NCI-H1694 (cell line): Measurements from ENCODE around the gene ZFP57.
"Not testable (repeated sequence)": the region's sequence is repeated elsewhere in the genome, so short reads cannot be mapped to it uniquely, and the experiment has no call there.

Experiments used
- DNase-seq: peaks from one replicate; lab custom pipeline; 2025; lab: John Stamatoyannopoulos, UW

Gene ZFP57

DNA sequence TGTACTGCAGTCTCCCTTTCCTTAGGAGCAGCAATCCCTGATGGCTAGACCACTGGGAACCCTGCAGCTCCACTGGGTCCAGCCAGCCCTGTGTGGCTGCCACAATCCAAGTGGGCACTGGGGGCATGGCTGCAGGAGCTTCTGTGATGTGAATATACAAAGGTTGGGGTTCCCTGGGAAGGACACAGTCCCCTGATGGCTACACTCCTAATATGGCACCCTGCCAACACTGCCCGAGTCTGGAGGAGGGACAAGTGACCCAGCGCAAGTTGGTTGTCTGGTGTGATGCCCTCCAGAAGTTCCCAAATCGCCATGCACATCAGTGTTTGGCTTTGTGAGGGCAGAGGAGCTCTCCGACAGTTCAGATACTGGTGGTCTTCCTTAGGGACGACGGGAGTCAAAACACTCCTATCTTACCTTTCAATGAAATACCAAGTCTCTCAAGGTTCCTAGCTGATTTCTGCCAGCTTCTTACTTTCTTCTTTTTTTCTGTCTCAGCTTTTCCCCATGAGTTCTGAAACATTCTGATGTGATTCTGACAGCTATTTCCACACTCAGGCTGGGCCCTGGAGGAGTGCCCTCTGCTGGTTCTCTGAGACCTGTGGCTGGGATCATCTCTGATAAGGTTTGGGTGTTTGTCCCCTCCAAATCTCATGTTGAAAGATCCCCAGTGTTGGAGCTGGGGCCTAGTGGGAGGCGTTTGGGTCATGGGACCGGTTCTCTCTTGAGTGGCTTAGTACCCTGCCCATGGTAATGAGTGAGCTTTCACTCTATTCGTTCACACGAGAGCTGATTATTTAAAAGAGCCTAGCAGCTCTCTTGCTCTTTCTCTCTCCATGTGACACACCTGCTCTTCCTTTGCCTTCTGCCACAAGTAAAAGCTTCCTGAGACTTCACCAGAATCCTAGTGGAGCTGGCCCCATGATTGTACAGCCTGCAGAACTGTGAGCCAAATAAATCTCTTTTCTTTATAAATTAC, 15.5 kb upstream of the ZFP57 start:
- no peak for DNase-seq

DNA sequence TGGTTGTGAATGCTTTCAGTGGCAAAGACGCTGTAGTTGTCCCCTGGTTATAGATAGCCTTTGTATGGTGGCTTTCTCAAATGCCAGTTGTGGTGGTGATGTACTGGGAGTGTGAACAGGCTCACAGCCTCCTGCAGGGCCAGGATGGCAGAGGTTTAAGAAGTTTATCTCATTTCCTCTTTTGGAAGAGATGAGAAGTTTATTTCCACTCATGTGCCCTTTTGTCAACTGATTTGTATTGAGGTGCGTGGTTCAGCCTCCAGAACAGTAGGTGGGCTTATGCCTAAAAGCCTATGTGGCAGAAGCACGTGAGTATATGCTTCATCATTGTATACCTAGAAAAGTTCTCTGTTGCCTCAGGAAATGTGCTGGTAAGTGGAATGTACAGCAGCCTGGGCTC, 13.7 kb upstream of the ZFP57 start:
- DNase-seq = no peak

DNA sequence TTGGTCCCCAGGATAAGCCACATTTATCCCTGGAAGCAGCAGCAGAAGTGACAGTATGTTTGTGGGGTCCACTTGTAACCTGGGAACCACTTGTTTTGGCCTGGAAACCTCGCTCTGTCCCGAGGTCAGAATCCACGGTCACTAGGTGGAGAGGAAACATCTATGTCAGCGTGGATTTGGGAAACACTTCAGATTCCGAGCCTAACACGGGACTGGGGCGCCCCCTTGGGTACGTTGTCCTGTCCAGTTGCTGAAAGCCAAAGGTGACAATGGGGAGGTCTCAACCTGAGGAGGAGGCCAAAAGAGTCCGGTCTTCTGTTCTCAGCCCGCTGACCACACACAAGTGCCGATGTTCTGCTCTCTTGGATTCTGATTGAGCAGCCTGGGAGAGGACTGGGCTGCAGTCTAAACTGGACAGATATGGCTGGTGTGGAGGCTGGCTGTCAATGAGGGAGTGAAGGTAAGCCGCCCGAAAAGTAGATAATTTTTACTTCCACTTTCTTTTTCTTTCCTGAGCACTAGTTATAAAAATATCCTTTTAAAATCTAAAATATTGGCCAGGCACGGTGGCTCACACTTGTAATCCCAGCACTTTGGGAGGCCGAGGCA, 4.9 kb upstream of the ZFP57 start:
- no peak for DNase-seq

DNA sequence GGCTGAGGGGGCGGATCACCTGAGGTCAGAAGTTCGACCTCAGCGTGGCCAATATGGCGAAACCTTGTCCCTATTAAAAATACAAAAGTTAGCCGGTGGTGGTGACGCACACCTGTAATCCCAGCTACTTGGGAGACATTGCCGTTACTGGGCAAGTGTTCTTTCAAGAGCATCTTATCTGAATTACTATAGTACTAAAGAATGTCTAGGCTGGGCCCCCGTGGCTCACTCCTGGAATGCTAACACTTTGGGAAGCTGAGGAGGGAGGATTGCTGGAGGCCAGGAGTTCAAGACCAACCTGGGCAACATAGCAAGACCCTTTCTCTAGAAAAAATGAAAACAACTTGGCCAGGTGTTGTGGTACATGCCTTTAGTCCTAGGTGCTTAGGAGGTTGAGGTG, 859 bp upstream of the ZFP57 start:
- DNase-seq = no peak

DNA sequence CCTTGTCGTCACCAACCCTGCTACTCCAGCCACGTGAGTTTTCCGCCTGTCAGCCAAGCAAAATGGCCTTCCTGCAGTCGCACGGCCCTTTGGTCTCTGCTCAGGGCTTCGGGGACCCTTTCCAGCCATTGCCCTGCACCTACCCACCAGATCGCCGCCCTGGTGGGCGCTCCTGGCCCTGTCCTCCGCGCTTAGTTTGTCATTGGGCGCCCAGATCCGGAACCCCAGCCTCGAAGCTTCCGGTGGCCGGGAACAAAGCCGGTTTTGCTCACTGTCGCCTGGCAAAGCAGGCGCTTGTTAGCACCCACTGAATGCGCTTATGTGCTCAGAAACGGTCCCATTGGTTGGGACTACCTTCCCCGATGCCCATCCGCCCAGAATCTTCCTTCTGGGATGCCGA, 536 bp downstream of the ZFP57 start:
- DNase-seq = no peak

DNA sequence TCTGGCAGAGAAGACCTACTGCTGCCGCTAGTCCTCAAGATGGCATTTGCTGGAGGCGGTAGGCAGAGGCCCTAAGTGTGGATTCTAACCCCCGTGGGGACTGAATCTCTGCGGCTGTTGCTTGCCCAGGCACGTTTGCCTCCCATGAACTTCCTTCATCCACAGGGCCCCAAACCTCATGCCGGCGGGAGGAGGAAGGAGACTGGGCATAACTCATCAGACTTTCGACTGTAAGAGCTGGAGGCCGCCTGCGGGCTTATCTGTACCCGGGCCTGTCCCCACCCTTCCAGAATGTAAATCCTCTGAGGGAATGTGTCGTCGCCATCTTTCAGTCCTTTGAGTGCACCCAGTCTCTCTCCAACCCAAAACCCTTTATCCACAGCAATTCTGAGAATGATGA, 990 bp downstream of the ZFP57 start:
- no peak for DNase-seq

DNA sequence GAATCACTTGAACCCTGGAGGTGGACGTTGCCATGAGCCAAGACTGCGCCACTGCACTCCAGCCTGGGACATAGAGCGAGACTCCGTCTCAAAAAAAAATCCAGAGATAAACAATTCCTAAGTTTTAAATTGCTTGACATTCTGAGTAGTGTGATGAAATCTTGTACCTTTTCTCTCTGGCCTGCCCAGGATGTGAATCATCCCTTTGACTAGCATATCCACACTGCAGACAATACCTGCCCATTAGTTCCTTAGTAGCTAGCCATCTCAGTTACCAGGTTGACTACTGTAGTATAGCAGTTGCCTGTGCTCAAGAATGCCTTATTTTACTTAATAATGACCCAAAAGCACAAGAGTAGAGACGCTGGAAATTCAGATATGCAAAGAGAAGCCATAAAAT, 2.8 kb downstream of the ZFP57 start:
- DNase-seq = no peak

DNA sequence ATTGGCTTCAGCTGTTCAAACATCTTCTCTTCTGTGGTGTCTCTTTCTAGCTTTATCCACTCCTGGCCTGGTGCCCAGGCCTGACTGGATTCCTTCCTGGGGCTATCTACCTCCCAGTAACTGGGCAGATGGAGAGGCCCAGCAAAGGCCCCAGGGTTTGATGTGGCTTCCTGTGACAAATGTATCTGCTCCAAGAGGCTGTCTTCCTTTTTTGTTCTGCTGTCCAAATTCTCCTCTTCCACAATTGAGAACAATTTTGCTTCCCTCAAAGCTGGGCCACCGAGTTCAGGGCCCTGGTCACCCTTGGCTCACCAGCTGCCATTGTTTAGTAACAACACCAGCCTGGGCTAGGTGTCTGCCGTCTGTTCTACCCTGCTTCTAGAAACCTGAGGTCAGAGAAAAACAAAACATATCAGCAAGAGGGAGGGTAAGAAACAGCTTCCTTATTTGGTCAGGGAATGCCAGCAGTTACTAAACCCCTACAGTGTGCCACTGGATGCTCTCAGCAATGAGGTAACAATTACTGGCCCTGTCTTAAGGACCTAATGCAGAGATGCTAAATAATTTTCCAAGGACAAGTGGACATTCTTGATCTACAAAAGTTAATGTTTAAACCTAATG, 3.9 kb downstream of the ZFP57 start:
- no peak for DNase-seq

DNA sequence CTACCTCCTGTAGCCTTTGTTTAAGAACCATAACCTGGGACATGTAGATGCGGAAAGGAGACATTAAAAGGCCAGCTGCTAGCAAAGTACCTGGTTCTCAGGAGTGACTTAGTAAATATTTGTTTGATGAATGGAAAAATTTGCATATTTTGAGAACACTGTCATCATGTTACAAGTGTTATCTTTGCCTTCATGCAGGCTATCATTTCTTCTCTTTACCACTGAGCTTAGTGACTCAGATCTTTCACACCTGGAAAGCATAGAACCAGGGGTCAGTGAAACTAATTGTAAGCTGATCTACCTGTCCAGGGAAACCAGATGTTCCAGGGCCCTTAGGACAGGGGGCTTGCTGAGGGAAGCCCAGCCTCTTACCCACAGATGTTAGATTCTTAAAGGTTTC, 5.4 kb downstream of the ZFP57 start:
- DNase-seq = no peak

DNA sequence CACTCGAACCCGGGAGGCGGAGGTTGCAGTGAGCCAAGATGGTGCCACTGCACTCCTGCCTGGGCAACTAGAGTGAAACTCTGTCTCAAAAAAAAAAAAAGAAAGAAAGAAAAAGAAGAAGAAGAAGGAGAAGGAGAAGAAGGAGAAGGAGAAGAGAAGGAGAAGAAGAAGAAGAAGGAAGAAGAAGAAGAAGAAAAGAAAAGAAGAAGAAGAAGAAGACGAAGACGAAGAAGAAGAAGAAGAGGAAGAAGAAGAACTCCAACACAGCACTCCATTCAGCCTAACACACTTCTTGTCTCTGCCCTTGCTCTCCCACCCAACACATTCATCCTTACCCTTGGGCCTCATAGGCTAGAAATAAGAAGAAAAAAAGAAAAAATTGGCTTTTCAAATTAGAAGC, 6.9 kb downstream of the ZFP57 start:
- DNase-seq = no peak

DNA sequence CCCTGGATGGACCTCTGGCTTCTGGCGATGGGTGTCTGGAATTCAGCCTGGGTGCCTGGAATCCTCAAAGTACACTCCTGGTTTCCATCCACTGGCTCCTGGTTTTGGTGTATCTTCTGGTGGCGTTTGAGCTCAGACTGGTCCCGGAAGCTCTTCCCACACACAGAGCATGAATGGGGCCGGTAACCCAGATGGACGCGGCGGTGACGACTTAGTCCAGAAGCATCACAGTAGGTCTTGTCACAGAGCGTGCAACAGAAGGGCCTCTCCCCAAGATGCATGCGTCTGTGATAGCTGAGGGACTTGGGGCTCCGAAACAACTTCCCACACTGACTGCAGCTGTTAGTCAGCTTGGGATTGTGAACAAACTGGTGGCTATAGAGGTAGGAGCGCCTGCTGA, 7.8 kb downstream of the ZFP57 start:
- DNase-seq = no peak

DNA sequence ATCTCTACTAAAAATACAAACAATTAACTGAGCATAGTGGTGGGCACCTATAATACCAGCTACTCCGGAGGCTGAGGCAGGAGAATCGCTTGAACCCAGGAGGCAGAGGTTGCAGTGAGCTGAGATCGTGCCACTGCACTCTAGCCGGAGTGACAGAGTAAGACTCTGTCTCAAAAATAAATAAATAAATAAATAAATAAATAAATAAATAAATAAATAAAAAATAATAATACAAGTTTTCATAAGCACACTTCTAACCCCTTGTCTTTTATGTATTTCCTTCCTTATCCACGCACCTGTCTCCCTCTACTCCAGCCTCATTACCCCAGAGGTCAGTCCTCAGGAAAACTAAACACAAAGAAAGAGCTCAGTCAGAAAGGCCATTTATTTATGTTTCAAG, 8.8 kb downstream of the ZFP57 start:
- DNase-seq = not testable (repeated sequence)

DNA sequence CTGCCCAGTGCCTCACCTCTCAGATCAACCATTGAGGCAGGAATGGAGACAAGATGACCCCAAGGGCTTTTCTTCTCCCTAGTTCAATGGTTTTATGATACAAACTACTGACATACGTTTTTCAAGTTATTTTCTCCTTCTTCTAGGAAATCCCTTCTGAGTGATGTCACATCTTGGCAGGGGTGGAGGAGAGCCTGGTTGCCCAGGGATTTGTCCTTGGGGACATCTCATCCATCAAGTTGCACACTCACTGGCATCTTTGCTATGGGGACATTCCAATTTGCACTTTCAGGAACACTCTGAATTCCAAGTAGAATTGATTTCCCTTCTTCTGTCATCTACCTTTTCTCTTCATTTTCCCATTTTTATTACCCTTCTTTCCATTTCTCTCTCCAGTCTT, 9.9 kb downstream of the ZFP57 start:
- DNase-seq = no peak

DNA sequence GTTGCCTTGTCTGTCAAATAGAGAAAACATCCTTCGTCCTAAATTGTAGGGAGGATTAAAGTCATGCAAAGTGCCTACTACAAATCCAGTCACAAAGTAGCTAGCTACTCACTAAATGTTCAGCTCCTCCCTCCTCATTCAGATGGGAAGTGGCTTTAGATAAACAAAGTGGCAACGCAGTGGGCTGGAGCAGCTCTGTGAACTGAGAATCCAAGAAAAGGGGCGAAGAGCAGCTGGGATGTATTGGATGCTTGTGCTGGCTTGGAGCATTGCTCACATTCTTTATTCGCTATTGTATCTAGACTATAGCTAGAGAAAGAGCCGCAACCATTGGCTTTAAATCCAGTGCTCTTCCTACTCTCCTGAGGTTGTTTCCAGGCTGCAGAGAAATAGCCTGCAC, 13.8 kb downstream of the ZFP57 start:
- DNase-seq = no peak

DNA sequence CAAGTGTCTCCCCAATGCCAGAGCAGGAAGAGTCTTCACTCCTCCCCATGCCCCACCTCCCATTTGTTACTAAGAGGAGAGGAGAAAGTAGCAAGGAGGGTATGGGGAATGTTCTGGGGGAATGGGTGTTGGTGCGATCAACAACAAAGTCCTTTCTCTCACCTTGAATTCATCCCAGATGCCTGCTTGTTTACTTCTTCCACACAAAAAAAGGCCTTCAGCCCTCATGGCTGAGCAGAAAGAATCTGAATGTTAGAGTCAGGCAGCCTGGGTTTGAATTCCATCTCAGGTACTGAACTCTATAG, 14.2 kb downstream of the ZFP57 start:
- DNase-seq = no peak

DNA sequence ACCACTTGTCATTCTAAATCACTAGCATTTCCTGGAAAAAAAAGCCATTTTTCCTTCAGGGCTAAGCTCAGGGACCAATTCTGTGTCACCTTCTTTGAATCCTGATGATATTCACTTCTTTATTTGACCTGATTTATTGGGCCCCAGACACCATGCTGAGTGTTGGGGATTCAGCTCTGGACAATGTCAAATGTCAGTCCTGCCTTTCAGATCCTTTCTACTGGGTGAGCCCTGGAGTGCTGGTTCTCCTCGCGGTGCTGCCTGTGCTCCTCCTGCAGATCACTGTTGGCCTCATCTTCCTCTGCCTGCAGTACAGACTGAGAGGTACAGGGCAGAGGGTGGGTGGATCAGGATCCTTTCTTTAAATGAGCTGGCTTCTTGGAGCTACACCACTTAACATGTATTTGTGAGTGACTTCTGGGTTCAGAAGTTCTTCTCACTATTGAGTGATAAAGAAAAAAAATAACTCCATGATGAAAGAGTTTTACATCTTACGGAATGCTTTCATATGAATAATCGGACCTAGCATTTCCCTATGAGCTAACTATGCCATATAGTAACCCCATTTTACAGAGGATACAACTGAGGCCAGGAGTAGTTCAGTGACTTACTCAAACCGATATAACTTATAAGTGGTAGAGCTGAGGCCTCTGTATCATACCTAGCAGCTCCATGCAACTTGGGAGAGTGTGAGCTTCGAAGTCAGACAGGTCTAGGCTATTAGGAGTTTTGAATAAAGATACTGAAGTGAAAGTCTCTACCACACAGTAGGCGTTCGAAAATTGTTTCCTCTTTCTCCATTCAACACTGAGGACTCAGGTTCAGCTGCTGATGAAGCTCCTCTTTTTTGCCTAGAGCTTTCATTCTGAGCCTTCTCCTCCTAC, 14.8 kb downstream of the ZFP57 start:
- no peak for DNase-seq

DNA sequence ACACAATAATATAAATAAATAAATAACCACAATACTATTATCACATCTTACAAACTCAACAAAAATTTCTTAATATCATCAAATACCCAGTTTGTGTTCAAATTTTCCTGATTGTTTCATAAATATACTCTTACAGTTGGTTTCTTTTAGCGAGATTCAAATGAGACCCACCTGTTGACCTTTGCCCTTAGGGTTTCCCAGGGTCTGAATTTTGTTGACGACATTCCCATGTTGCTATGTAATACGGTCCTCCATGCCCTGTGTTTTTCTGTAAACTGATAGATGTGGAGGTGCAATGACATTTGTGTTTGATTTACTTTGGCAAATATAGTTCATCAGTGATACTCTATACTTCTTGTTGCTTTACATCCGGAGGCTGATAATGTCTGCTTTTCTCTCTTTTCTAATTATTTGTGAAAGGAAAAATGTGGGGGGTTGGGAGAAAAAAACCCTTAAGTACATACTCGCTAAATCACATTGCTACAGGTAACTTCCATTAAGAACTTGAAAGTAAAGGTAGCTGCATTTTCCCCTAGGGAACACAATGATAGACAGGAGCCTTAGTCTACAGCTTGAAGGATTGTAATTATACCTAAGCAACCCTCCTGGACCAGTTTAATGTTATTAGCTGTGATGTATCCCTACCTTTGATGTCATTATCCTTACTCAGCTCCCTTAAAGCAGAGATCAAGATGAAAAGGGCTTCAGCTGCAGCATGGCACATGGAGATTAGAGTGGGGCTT, 17.5 kb downstream of the ZFP57 start:
- no peak for DNase-seq

DNA sequence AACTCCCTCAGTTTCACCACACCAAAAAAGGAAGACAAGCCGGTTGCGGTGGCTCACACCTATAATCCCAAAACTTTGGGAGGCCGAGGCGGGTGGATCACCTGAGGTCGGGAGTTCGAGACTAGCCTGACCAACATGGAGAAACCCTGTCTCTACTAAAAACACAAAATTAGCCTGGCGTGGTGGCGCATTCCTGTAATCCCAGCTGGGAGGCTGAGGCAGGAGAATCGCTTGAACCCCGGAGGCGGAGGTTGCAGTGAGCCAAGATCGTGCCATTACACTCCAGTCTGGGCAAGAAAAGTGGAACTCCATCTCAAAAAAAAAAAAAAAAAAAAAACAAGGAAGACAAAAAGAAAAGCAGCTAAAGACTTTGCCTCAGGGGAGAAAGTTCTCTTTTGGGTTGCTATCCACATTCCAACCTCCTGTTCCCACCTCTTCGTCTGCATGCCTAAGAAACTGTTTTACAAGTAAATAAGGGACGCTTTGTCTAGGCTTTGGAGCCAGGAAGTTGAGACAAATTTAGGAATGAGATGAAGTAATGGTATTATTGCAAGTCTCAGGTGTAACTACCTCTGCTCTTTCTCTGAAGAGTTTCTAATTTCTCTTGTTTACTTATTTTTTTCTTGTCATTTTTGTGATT, 19.3 kb downstream of the ZFP57 start:
- not testable (repeated sequence) for DNase-seq

DNA sequence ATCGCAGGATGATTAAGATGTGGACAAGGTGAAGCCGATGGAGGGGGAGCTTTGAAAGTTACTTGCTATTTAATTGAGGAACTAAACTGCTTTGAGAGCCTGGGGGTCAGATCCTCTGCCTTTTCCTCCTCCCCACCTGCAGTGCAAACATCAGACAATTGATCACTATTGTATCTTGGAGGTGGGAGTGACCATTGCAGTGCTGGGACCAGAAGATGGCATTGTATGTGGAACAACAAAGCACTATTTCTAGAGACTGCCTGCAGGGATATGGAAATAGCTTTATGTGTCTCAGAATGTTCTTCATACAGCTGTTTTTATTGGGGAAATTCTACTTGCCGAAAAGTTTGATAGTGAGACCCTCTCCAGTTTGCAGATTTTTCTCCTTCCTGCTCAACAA, 19.9 kb downstream of the ZFP57 start:
- no peak for DNase-seq

DNA sequence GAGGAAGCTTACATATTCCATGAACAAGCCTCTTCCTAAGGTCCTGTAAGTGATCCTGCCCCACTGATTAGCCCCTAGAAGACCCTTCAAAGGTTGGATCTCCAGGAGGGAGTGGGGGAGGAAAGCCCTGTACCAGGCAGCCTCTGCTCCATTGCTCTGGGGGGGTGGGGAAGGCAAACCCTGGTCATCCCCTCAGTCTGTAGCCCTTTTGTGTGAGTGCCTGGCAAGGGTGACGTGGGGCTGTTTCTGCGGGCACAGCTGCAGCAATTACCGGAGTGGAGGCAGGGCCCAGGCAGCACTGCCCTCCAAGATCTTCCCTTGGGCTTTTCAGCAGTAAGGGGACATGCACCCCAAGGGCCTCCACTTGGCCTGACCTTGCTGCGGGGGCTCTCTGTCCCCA, 24.2 kb downstream of the ZFP57 start, which contains the start of gene MOG:
Gene MOG (plus strand): TSS at position 295 of the 400 bp plus-strand sequence. CDS start 118 bp downstream, outside the sequence.
- no peak for DNase-seq

DNA sequence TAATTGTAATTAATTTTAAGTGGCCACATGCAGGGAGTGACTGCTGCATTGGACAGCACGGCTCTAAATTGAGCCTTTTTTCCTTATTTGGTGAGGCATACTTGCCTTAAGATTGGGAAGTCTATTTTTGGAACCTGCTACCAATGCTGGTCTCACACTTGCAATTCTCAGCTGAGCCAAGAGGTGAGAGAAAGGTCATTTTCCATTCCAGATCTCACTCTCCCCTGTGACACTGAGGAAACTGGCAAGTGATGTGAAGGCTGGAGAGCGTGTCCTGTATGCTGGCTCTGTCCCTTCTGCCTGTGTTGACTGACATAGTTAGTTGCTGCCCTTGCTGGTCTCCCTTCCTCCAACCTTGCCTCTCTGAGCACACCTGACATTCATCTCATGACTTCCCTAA, 24.8 kb downstream of the ZFP57 start:
- DNase-seq = no peak
